Motor neuron (in vitro differentiated cells): Measurements from ENCODE around the gene FMN1. TPM values are rescaled to one million over a fixed set of nuclear protein-coding genes. Genes with fewer than 3 reads are reported as not detected.

Source experiments
- ATAC-seq, 8 experiments: fragments of 200-7000 bp; cut with Tn5 transposase; replicated peaks in 6 of 8; 2 replicates each; pipeline ENCODE4 v1.8.0; 2021; ENCODE audit warnings: mild to moderate bottlenecking in 8 of 8, moderate library complexity in 8 of 8
- H3K27ac ChIP-seq, 2 donors: fragments of 250-450 bp; sonication (Bioruptor Pico); 2 replicates each; pipeline ENCODE4 v1.9.0; 2021; ENCODE audit warnings: antibody characterized with exemption in 2 of 2, mild to moderate bottlenecking in 2 of 2, moderate library complexity in 1 of 2
- H3K4me1 ChIP-seq, 2 donors: fragments of 250-450 bp; sonication (Bioruptor Pico); replicated peaks in 1 of 2; 2 replicates each; pipeline ENCODE4 v1.6.1; 2021; ENCODE audit warnings: antibody characterized with exemption in 2 of 2, mild to moderate bottlenecking in 2 of 2, moderate library complexity in 1 of 2
- H3K4me3 ChIP-seq, 5 donors: fragments of 250-450 bp; sonication (Bioruptor Pico); 2 replicates each; pipeline ENCODE4 v1.9.0; 2021; ENCODE audit warnings: antibody characterized with exemption in 5 of 5, mild to moderate bottlenecking in 5 of 5, moderate library complexity in 4 of 5
- WGBS, 10 experiments: fragments of 450-650 bp; shearing (Covaris generic); methylation state at CpG; one replicate each; pipeline ENCODE4 v1.0.0; 2022; 5-methylcytosine and 5-hydroxymethylcytosine counted together
- in situ Hi-C, 9 experiments: fragments of 400-800 bp; cut with MboI; loops; one replicate each; pipeline ENCODE4 v1.15.0; 2021; ENCODE audit warnings: low sequenced_read_pairs in 9 of 9, low pct_unique_long_range_greater_than_20kb in 2 of 9; ENCODE audit not compliant: unreplicated experiment in 9 of 9
- total RNA-seq, 8 experiments: library from RNA; unstranded; fragments of 300-600 nt; gene quantifications; 2 replicates each; pipeline versions ENCODE4 v1.2.3 to v1.2.4, GENCODE V29; 2022

The FMN1 gene
- total RNA-seq, 8 experiments from 2014 or later = 0.27 to 4.2 (median 2.0) TPM

GRCh38 chr15:32882955-32883354 is 311.6 kb downstream of the FMN1 start:
- in situ Hi-C loops = no loop called here
- no peak overlapping the region for H3K27ac ChIP-seq
- WGBS, 10 experiments = 50 to 85% (median 72%) methylated on average over 1 to 3 of the region's 4 CpGs; no CpG with 5 or more reads in 2 of the 10 experiments
- peaks cover 7 to 10% of the 10 kb centered on the region in 2 donors for H3K4me1 ChIP-seq
- ATAC-seq = no peak
- H3K4me3 ChIP-seq = no peak overlapping the region

- Histone ChIP-seq H3K4me1 (peaks cover 7 to 8% of the 10 kb centered on the region in 2 donors), H3K4me3 (no peak overlapping the region), H3K27ac (no peak overlapping the region)
- in situ Hi-C loops = no loop called here
- ATAC-seq = no peak
- WGBS, 10 experiments = 80 to 100% (median 93%) methylated on average over 1 of the region's 1 CpG; no CpG with 5 or more reads in 4 of the 10 experiments
These were observed 313.0 kb downstream of the FMN1 start for GRCh38 chr15:32881528-32881927.

- no peak overlapping the region for H3K27ac ChIP-seq
- no peak overlapping the region for H3K4me3 ChIP-seq
- in situ Hi-C loops = no loop called here
- ATAC-seq = no peak
- H3K4me1 ChIP-seq = peaks cover 7 to 8% of the 10 kb centered on the region in 2 donors
These were observed 313.9 kb downstream of the FMN1 start for GRCh38 chr15:32880642-32881041.

GRCh38 chr15:32879980-32880379 is 314.5 kb downstream of the FMN1 start:
- in situ Hi-C loops = no loop called here
- H3K4me1 ChIP-seq = peaks cover 7 to 8% of the 10 kb centered on the region in 2 donors
- H3K27ac ChIP-seq = no peak overlapping the region
- ATAC-seq = no peak
- 31 to 100% (median 95%) methylated on average over 2 to 6 of the region's 6 CpGs; no CpG with 5 or more reads in 1 of the 10 experiments for WGBS, 10 experiments
- no peak overlapping the region for H3K4me3 ChIP-seq

- Histone ChIP-seq H3K4me1 (peaks cover 7 to 8% of the 10 kb centered on the region in 2 donors), H3K4me3 (no peak overlapping the region), H3K27ac (no peak overlapping the region)
- ATAC-seq = peak in 3 of 8 experiments; percentile 27 to 47 (median 39)
- WGBS, 10 experiments = 14 to 100% (median 75%) methylated on average over 1 to 5 of the region's 5 CpGs
- in situ Hi-C loops = no loop called here
These were observed 315.4 kb downstream of the FMN1 start for GRCh38 chr15:32878869-32879805.

GRCh38 chr15:32878342-32878741 is 316.2 kb downstream of the FMN1 start:
- Histone ChIP-seq H3K27ac (no peak overlapping the region), H3K4me3 (no peak overlapping the region), H3K4me1 (peaks cover 7 to 11% of the 10 kb centered on the region in 2 donors)
- in situ Hi-C loops = no loop called here
- WGBS, 10 experiments = 100% methylated on average over 1 of the region's 1 CpG; no CpG with 5 or more reads in 3 of the 10 experiments
- ATAC-seq = no peak

GRCh38 chr15:32877252-32878019 is 317.1 kb downstream of the FMN1 start:
- no peak for ATAC-seq
- in situ Hi-C loops = no loop called here
- H3K4me1 ChIP-seq = peaks cover 7 to 18% of the 10 kb centered on the region in 2 donors
- no peak overlapping the region for H3K27ac ChIP-seq
- no peak overlapping the region for H3K4me3 ChIP-seq
- 10 to 100% (median 79%) methylated on average over 1 to 3 of the region's 3 CpGs; no CpG with 5 or more reads in 1 of the 10 experiments for WGBS, 10 experiments

- in situ Hi-C loops = no loop called here
- no peak overlapping the region for H3K27ac ChIP-seq
- ATAC-seq = peak in 5 of 8 experiments; percentile 90 to 97 (median 96)
These were observed 321.0 kb downstream of the FMN1 start for GRCh38 chr15:32873284-32874114.

GRCh38 chr15:32872621-32873283 is 321.8 kb downstream of the FMN1 start:
- Histone ChIP-seq H3K4me1 (peaks cover 0 to 11% of the 10 kb centered on the region in 2 donors), H3K4me3 (no peak overlapping the region), H3K27ac (no peak overlapping the region)
- in situ Hi-C loops = no loop called here
- peak in 4 of 8 experiments; percentile 5 to 11 (median 8) for ATAC-seq
- whole genome bisulfite sequencing, 10 experiments = 46 to 86% (median 81%) methylated on average over 2 to 5 of the region's 5 CpGs; no CpG with 5 or more reads in 1 of the 10 experiments

More at GRCh38 chr15:32873284-32874114, 321.0 kb downstream of the FMN1 start:
- peaks cover 0 to 11% of the 10 kb centered on the region in 2 donors for H3K4me1 ChIP-seq
- 46 to 84% (median 77%) methylated on average over 1 to 14 of the region's 15 CpGs for WGBS, 10 experiments
- no peak overlapping the region for H3K4me3 ChIP-seq

GRCh38 chr15:32871883-32872282 is 322.6 kb downstream of the FMN1 start:
- in situ Hi-C loops = no loop called here
- H3K4me3 ChIP-seq = no peak overlapping the region
- 50 to 100% (median 80%) methylated on average over 1 to 2 of the region's 2 CpGs; no CpG with 5 or more reads in 1 of the 10 experiments for WGBS, 10 experiments
- ATAC-seq = no peak
- H3K4me1 ChIP-seq = peaks cover 4 to 11% of the 10 kb centered on the region in 2 donors
- no peak overlapping the region for H3K27ac ChIP-seq

GRCh38 chr15:32870240-32871033 is 324.1 kb downstream of the FMN1 start:
- Histone ChIP-seq H3K4me1 (peaks cover 5 to 11% of the 10 kb centered on the region in 2 donors), H3K27ac (no peak overlapping the region), H3K4me3 (no peak overlapping the region)
- WGBS, 10 experiments = 14 to 100% (median 84%) methylated on average over 1 to 12 of the region's 14 CpGs
- in situ Hi-C loops = no loop called here
- ATAC-seq = peak in 4 of 8 experiments; percentile 28 to 95 (median 59)
